Islet precursor cell (in vitro differentiated cells): ENCODE measurements around the gene RGS8.
"Not testable (repeated sequence)": the region's sequence is repeated elsewhere in the genome, so short reads cannot be mapped to it uniquely, and the experiment has no call there.

ENCODE experiments used
- DNase-seq: peaks from one replicate; pipeline ENCODE4 v3.0.0-alpha.2; 2018

RGS8 gene

DNA sequence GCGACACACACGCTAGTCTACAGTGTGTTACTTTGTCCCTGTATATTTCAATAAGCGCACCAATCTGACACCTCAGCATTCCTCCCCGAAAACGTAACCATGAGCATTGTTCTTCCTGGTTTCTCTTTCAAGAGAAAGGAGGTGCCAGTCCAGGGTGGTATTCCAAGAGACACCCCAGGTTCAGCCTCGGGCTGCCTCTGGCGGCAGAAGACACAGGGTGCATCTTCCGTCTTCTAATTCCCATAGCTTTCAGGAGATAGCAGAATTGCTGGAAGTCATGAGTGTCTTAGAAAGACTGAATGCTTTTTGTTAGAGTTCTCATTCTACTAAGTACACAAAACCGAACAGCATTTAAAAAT, 15.9 kb upstream of the RGS8 start:
- DNase-seq, result no peak

DNA sequence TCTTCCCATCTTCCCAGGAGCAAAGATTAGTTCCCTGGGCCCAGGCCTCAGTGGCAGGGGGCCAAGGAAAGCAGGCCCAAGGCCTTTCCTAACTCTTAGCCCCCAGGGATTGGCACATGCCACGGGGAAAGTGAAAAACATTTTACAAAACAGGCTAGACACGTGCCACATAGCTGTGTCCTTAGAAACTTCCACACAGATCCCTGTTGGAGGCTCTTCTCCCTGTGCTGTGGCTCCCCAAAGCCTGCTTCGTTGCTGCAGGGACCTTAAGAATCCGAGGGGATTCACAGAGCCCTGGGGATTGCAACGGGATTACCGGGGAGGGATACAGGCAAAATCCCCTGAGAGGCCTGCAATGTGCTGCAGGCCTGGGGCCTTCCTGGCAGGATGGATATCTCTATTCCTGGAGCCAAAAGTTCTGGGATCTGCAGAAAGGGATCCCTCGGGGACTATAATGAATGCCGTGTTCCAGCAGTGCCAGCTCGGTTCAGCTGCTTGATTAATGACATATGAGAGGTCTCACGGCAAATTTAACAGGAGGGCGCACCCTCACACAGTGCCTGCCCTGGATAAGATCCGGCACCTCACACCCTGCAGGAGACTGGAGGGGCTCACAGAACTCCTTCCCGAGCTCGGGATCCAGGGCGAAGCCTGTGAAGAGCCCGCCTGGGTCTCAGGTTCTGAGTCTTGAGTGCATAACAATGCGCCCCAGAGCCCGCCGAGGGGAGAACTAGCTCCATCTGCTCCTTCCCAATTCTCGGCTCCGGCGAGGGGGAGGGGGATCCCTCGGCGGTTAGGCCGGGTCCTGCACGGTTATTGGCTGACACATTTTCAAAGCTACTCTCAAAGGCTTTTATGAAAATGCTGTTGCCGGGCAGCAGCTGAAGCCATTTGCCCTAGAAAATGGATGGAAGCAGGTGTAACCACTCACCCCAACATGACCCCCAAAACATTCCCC, 15.3 kb upstream of the RGS8 start:
- DNase-seq, result no peak

DNA sequence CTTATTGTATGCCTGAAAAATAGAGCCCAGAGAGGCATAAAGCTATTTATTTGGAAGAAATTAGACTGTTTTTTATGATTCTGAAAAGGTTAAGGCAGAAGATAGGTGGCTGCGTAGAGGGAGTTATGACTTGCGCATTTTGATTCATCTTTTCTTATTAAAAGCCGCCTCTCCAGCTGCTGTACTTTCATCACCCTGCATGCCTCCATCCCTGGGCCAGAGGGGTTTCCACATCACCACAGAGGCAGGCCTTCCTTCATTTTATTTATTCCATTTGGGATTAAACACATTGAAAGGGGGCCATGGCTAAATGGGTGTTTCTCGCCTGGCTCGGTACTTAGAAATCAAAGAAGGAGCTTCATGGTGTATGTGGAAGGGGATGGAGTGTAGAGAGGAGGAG, 14.6 kb upstream of the RGS8 start:
- DNase-seq, result no peak

DNA sequence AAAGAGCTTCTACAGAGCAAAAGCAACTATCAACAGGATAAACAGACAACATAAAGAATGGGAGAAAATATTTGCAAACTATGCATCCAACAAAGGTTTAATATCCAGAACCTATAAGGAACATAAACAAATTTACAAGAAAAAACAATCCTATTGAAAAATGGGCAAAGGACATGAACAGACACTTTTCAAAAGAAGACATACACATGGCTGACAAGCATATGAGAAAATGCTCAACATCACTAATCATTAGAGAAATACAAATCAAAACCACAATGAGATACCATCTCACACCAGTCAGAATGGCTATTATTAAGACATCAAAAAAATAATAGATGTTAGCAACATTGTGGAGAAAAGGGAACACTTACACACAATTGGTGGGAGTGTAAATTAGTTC, 8.8 kb upstream of the RGS8 start:
- DNase-seq, result not testable (repeated sequence)

DNA sequence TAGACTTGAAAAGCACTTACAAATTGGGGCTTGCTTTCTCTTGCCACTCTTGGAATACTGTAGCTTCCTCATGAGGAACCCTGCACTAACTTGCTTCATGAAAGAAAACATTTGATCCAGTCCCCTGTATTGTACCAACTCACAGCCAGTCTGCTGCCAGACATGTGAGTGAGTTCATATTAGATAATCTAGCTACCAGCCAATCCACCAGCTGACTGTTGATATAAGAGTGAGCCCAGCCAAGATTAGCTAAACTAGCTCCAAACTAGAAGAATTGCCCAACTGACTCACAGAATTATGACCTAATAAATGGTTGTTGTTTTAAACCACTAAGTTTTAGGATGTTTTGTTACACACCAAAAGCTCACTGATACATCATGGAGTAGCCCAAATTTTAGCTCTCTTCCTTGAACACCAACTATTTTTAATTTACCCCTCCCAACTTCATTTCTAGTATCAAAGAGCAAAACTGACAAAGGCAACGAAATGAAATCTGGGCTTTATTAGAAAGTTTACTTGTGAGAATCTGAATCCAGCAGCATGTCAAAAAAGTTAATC, 6.6 kb upstream of the RGS8 start:
- DNase-seq, result no peak

DNA sequence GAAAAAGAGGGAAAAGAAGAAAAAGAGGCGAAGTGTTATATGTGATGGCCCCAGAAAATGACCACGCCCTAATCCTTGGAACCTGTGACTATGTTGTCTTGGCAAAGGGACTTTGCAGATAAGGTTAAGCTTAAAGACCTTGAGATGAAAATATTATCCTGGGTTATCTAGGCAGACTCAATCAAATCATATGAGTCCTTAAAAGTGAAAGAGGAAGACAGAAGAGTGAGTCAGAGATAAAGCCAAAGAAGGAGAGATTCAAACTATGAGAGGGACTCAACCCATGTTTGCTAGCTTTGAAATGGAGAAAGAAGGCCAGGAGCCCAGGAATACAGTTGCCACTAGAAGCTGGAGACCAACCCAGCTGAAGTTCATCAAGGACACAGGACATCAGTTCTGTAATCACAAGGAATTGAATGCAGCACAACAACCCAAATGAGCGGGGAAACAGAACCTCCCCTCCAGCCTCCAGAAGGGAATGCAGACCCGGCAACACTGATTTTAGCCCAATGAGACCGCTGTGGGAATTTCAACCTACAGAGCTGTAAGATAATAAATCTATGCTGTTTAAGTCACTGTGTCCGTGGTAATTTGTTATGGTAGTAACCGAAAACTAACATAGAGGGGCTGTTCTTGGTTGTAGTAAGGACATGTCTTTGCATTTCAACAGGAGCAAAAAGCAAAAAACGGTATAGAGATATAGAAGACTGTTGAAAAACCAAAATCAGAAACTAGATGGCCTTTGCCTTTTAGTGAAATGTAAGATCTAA, 4.2 kb upstream of the RGS8 start:
- DNase-seq, result no peak

DNA sequence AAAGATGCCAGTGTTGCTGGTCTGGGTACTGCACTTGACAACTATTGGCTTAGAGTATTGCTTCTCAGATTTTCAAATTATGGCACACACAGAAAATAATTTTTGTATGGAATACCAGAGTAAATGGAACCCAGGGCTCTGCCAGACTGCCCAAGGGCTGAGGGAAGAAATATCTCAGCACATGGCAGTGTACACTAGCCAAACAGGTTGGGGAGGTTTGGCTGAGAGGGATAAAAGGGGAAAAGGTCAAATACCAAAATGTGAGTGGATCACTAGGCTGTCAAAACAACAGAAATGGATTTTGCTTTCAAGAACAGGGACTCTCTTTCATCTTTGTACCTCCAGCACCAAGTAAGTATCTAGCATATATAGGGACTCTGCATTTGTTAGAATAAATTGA, 3.0 kb upstream of the RGS8 start:
- DNase-seq, result no peak

DNA sequence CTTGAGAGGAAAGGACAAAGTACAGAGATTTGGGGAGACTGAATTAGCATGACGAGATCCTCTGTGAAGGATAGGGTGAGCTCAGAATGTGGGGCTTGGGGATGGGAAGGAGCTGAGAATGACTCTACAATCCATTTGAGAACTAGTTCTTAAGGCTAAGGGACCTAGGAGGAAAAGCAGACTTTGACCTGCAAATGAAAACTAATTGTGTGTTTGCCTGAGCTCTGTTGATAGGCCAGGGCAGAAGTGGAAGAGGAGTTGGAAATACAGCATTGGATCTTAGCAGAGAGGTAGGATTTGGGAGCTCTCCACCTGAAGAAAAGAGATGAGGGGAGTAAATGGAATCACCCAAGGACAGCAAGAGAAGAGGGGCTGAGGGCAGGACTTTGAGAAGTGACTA, 2.1 kb upstream of the RGS8 start:
- no peak for DNase-seq

DNA sequence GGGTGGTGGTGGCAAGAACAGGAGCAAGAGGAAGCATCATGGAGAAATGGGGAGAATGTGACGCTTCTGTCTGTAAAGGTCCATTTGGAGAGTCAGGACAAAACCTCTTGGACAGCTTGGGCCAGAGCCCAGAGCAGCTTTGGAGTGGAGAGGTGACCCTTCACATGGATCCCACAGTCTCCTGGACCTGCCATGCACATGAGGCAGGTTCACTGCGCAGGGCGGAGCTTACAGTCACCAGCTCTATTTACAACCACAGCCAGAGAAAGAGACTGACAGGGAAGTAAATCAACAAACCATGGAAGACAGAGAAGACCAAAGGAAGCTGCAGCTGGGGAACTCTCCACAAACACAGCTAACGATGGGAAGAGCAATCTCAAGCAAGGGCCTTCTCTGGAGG, 828 bp upstream of the RGS8 start:
- DNase-seq, result no peak

DNA sequence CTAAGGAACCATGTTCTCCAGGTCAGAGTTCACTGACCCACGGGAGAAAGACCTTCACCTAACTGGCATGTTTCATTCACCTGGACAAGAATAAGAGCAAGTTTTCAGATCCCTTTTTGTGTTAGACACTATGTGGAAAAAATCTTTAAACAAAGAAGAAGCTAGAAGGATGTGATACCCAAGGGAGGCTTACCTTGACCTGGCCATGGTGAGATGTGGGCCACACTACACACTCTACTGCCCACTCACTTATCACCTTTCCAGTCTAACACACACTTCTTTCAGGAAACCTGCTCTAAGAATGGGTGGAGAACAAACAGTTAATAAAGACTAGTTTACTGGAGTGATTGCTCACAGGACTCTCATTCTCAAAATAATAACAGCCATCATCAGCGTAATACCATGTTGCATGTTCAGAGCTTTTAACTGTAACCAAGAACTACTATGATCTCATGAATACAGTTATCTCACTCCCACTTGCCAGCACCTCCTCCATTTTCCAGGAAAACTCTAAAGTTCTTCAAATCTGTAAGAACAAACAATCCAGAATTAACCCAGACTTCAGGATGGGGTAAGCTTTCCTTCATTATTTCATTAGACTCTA, 1.4 kb downstream of the RGS8 start:
- DNase-seq, result no peak

DNA sequence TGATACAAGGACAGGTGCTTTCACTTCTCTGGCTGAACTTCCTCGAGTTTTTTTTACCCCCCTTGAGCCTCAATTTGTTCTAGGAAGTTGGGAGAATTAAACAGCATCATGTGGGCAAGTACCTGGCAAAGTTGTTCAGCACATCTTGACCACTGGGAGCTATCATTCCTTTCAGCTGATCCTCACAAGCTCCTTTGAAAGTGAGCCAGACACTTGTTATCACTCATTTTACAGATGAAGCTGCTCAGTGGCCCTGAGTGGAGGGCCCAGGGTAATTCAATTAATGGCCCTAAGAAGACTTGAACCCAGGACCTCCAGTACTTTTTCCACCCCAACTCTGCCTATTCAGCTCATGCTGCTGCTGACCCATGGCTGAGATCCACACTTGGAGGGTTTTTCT, 2.0 kb downstream of the RGS8 start:
- DNase-seq, result no peak

DNA sequence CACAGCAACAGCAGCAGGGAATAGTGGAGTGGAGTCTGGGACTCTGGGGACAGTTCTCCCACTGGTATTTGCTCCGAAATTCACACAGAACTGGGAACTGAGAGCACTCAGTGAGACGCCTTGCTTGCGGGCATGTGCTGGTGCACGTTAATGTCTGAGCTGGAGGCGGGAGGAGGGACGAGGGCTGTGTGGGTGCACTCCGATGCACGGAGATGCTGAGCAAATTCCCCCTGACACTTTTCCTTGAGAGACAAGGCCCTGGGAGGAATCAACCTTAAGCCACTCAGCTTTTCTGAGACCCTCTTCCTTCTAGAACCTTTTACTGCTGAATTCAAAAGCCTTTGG, 2.8 kb downstream of the RGS8 start:
- DNase-seq, result no peak

DNA sequence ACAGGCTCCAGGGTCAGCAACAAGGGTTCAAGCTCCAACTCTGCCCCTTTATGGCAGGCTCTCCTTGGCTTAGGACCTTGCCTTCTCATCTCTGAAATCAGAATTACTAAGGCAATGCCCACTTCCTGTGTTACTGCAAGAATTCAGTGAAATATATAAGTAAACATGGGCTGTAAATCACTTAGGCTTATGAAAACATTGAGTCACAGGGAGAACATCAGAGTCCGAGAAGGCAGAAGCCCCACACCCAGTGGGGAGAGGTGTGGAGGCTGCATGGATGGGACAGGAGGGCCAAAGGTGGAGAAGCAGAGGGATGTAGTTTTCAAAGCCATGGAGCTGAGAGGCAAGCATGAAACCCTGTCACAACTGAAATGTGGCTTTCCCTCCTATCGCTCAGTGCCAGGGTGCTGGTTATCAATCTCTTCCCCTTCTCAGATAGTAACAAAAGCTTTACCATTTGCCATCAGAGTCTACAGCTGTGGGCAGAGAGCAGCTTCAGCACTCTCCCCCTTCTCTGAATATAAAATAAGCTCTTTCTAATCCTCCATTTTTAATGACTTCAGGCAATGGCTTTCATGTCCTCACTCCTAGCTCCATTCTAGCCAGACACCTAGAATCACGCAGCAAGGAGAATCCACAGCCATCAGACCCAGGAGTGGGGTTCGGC, 3.4 kb downstream of the RGS8 start:
- DNase-seq, result no peak

DNA sequence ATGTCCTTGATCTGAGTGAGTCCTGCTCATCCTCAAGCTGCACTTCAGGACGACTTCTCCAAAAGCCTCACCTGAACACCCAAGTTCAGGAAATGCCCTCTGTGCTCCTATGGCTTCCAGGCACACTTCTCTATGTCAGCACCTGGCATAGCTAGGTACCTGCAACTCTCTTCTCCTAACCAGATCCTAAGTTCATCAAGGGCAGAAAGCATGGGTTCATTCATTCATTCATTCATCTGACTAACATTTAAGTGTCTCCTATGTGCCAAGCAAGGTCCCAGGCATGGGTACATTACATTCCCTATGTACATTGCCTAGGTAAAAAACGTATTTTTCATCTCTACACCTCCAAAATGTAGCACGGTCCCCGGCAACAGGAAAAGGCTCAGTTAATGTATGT, 4.0 kb downstream of the RGS8 start:
- no peak for DNase-seq

DNA sequence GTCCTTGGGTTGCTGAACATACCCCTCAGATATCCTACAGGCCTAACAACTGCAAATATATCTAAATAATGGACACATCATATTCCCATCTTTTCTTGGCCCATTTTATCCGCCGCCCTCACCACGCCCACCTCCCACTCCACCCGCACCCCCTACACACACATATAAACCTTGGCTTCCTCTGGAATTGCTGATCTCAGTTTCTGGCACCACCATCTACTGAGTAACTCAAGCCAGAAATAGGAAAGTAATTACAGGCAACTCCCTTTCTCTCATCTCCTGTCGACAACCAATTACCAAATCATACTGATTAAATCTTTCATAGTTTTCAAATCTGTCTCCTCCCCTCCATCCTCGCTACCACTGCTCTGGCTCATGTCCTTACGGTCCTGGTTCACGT, 4.7 kb downstream of the RGS8 start:
- DNase-seq, result no peak

DNA sequence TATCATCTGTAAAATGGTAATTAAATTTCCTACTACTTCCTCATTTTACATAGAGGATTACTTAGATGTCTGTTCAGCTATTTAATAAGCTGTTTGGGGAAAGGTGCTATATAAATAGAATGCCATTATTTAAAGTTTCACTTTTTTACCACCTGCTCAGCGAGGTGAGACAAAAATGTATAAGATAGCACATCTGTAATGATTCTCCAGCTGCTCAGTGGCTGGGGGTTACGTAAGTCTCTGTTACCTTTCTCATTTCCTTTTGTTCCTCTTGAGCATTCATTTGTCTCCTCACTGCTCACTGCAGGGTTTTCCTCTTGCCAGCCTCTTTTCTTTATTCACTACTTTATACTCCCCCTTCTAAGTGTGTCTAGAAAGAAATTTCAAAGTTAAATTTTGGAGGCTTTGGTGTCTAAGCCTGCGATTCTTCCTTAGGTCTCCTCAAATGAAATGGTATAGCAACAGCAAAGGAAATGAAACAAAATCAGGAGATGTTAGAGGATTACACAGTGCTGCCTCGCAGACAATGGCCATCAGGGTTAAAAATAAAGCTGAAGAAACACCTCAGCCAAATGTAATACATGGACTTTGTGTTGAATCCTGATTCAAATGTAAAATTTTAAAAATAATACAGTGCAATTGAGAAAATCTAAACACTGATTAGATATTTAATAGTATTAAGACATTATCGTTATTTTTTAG, 6.8 kb downstream of the RGS8 start:
- DNase-seq, result no peak

DNA sequence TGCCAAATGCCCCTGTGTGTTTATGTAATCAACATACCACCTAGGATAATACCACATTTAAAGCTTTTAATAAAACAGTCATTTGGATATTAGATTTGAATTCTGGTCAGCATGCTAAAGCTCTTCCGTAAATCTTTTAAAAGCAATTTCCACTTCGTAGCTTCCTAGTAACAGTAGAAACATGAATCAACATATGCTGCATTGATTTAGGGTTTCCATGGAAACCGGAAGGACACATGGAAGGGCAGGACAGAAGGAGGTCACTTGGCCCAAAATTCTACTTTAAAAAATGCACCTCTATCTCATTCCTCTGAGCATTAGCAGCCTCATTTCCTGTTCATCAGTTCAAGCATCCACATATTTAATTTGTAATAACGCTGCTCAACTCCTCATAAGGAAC, 8.1 kb downstream of the RGS8 start:
- no peak for DNase-seq

DNA sequence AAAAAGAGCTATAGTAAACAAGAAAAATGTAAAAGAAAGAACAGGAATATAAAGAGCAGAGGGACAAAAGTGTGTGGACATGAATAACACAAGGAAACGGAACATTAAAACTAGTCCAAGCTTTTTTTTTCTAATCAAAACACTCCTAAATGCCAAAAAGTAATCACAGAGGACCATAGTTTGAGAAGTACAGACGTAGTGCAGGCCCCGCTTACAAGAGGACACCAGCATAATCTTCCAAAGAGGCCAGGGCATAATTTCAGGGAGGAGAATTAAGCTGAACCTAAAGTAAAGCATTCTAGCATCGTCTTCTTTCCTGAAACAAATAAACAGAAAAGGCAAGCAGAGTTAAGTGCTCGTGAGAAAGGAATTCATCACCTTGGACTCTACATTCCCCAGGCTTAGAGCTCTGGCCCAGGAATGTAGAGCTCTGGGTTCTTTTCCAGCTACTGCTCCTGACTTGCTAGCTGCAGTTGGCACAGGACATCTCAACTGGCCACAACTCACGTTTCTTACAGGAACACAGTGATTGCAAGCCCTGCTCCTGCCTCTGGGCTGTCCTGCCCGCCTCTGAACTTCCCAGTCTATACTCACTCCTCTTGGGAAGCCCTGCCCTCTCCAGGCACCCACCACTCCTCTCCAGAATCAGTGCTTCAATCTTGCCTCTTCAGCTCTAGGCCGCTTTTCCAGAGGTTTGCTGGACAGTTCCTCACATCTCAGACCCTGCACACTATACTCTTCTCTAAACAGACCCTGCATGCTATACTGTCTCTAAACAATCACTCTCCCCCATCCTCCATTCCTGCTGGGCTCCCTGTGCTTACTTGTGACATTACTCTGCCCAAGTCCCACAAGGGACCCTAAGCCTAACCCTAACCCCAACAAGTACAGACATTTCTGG, 9.8 kb downstream of the RGS8 start:
- peak; percentile 87 for DNase-seq

DNA sequence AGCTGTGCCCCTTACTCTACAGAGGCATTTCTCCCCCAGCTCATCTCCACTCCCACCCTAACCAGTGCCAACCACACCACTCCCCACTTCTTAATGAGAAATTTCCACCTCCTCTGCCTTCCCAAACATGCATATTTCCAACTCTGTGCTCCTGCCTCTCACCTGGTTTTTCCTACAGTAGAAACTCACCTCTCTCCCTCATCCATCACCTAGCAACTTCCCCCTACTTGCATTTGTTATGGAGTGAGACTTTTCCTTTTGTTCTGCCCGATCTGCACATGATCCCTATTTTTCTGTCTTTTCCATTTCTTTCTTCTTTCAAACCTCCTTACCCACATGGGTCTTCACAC, 11.9 kb downstream of the RGS8 start:
- DNase-seq, result no peak

DNA sequence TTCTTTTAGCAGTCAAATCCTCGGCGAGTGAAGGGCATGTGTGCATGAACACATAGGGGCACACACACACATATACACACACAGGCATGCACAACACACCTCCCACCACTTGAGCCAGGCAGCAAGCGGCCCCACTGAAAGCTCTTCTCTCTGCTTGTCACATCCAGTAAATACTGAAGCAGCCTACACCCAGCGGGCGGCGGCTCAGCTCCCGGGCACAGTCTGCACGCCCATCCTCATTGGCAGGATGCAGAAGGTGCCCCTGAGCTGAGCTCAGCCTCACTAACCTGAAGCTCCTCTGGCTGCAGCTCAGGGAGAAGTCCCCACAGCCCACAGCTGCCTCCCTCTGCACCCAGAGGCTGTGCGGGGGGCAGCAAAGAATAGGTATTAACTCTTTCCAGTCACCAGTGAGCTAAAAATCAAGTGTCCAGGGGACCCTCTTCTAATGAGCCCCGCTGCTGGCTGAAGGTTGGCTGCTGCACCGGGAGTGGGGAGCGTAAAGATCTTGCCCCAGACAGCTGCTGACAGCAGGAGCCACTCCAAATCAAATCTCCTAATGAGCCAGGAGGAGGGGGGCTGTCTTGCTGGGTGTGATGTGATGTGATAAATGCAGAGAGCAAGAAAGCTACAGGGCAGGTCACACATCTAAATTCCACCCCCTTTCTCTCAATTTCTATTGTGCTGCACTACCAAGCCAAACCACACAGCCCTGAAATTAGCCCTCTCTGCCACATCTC, 12.5 kb downstream of the RGS8 start:
- DNase-seq, result no peak
